ENCODE data around the gene NFX1.

GRCh38 chr9:33272061-33272460, 18.3 kb upstream of the NFX1 start:
- TF ChIP-seq CTCF (conservative IDR thresholded peaks at IDR 0.05 in 1 of 2, IDR thresholded peaks at IDR 0.05 in 1 of 2; ENCODE audit: low read depth in 1 of 2, low read length in 2 of 2) = no peak
- TF ChIP-seq EZH2 (IDR thresholded peaks at IDR 0.05; ENCODE audit: low read length, missing control alignments) = no peak

Data from fibroblast of lung (primary cell).